ENCODE data around the gene PLD5.
"Not testable (repeated sequence)": the region's sequence is repeated elsewhere in the genome, so short reads cannot be mapped to it uniquely, and the experiment has no call there.

PLD5 gene

GRCh38 chr1:242206994-242207393 is 317.5 kb downstream of the PLD5 start:
- no peak for DNase-seq

- DNase-seq, result no peak
Measured at GRCh38 chr1:242205622-242206489, 318.6 kb downstream of the PLD5 start.

DNA sequence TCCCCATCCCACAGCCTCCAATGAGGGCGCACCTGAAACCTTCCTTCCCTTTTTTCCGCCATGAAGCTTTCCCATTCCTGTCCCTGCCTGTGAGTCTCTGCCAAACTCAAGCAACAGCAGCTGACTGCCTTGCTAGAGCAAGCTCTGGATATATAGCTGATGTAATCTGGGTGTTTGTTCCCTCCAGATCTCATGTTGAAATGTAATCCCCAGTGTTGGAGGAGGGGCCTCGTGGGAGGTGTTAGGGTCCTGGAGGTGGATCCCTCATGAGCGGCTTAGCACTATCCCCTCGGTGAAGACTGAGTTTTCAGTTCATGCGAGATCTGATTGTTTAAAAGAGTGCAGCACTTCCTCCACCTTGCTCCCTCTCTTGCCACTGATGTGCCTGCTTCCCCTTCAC is 321.2 kb downstream of the PLD5 start:
- DNase-seq, result no peak

- DNase-seq, result no peak
Measured at GRCh38 chr1:242201090-242201489, 323.4 kb downstream of the PLD5 start.

GRCh38 chr1:242199776-242200458 is 324.6 kb downstream of the PLD5 start:
- DNase-seq, result no peak

DNA sequence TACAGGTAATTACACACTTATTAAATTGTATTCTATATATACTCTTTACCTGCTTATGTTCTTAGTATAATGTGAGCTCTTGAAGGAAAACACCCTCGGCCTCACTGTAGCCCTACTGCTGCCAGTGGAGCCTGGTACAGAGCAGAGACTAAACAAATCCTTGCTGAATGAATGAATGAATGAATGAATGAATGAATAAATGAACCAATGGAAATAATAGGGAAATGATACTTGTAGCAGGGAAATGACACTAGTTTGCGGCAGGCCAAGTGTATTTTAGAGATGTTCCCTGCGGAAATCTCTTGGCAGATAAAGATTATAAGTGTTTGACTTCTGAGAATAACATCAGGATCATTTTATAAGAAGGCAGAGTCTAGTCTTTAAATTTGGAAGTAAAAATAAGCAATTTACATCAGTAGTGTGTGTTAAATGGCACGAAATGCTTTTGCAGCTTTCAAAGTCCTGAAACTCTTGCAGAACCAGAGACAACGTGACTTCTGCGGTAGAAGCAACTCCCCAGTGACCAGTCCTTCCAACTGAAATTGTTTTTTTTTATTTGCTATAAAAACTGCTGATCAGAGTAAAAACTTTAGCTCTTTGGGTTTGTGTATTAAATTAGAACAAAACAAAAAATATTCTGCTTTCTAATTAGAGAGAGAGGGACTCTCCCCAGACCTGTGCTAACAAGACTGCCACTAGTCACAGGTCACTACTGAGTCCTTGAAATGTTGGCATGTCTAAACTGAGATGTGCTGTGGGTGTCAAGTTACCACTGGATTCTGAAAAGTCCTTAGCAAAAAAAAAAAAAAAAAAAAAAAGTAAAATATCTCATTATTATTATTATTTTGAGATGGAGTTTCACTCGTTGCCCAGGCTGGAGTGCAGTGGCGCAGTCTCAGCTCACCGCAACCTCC is 326.3 kb downstream of the PLD5 start:
- no peak for DNase-seq

GRCh38 chr1:242196914-242197313 is 327.6 kb downstream of the PLD5 start:
- no peak for DNase-seq

- DNase-seq, result no peak
Measured at GRCh38 chr1:242196101-242196500, 328.4 kb downstream of the PLD5 start.

- no peak for DNase-seq
Measured at GRCh38 chr1:242189591-242189990, 334.9 kb downstream of the PLD5 start.

DNA sequence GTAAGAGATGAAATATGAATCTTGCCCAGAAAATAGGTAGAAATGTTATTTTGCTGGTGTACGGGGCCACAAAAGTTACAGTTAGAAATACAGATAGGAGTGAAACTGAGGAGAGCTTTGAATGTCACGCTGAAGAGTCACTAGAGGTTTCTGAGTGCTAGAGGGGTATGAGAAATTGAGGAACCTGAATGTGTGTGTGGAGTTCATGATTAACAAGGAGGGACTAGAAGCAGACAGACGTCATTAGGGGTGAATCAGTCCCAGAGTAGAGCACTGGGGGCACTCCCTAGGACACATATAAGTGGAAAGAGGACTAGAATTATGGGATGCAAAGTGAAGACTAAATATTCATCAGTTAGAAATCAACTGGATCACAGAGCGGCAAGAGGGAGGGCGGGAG is 336.7 kb downstream of the PLD5 start:
- DNase-seq, result no peak

DNA sequence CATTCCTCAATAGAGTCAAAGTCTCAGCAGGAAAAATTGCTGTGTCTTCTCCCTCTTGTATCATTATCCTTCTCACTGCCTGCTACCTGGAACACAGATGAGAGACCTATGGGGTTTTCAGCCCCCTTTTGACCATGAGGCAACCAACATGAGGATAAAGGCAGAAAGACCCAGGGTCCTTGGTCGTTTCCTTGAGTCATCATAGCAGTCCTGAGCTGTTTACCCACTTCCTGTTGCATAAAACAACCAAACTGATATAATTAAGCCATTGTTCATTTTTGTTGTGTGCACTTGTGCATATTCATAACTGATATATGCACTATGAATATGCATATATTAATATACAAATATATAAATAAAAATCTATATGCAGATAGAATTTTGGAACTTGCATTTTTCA is 337.3 kb downstream of the PLD5 start:
- DNase-seq, result no peak

GRCh38 chr1:242185731-242186130 is 338.8 kb downstream of the PLD5 start:
- DNase-seq, result no peak

- DNase-seq, result no peak
Measured at GRCh38 chr1:242184955-242185354, 339.5 kb downstream of the PLD5 start.

- not testable (repeated sequence) for DNase-seq
Measured at GRCh38 chr1:242179767-242180166, 344.7 kb downstream of the PLD5 start.

GRCh38 chr1:242178924-242179708 is 345.4 kb downstream of the PLD5 start:
- DNase-seq, result no peak

GRCh38 chr1:242178436-242178835 is 346.1 kb downstream of the PLD5 start:
- no peak for DNase-seq

DNA sequence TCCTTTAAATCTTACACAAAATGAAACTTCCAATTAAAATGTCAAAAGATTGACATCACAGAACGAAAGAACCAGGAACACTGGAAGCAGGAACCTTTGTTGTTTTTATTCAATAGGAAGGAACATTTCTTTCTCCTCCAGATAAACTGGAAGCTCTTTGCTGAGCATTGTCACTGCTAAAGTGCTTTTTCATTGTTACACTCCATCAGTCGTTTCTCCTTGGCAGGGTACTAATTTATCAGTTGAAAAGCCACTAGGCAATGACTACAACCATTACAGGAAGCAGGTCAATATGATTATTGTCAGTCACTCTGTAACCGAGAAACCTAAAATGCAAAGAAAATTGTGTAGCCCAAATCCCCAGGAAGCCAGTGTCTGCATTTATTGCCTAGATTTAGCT is 362.4 kb downstream of the PLD5 start:
- DNase-seq, result no peak

- no peak for DNase-seq
Measured at GRCh38 chr1:242147096-242147976, 377.2 kb downstream of the PLD5 start.

GRCh38 chr1:242146652-242147051 is 377.8 kb downstream of the PLD5 start:
- no peak for DNase-seq

DNA sequence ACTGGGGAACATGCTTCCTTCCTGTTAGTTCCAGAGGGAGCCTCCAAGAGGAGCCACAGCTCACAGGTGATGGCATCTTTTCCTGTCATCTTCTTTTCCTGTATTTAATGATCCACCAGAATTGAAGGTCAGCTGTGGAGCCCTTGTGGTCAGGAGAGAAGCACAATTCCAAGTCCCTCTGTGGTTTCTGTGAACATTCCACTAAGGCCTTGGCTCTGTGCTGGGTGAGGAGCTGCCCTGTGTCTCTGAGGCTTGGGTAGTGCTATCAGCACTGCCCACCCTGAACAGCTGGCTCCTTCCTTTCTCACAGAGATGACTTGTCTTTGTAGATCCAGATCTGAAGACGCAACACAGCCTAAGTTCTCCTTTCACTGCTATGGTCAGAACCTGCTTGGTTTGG is 383.7 kb downstream of the PLD5 start:
- DNase-seq, result no peak

DNA sequence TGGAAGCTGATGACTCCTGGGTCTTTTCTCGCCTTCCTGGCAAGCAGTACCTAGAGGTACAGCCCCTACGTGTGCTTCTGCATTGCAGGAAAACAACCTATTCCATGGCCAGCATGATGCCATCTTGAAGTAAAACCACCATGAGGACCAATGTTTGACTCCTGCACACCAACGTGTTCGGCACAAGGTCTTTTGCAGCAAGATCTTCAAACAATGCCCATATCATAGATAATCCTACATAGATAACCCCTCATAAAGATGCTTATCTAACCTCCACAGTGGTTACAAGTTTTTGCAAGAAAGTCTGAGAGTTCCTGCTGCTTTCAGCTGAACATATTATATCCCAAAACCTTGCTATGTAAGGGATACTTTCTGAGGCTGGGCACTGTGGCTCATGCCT is 384.5 kb downstream of the PLD5 start:
- DNase-seq, result no peak

Data from activated CD8-positive, alpha-beta memory T cell treated with anti-CD3 and anti-CD28 coated beads, Interleukin-2, amount 50 U/mL, for 48 hours (primary cell).